ENCODE measurements around the gene SUV39H1. TPM values are rescaled to one million over a fixed set of nuclear protein-coding genes. Genes with fewer than 3 reads are reported as not detected.

SUV39H1 gene
- total RNA-seq, 2 experiments from 2014 or later, result 32.3 to 35.6 TPM

DNA sequence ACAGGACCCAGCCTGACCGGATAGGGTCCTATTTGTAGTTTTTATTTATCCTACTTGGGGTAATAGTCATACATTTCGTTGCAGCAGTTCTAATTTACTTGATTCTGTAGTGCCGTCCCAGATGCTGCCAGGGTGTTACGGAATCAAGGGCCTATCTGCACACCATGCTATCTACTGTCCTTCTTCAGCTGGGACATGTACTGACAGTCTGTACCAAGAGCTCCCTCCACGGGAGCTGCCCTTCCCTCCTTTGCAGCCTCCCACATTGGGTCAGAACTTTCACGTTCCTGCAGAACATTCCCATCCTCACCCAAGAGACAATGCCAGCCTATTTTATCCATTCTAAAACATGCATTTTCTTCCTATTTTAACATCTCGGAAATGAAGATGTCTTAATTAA is 6.7 kb downstream of the SUV39H1 start:
- intact Hi-C loops (cut with micrococcal nuclease), result no loop called here
- Mint-ChIP-seq H3K4me3 (no peak overlapping the region), H3K4me1 (ENCODE audit: low read depth) (peaks cover 27% of the 10 kb centered on the region), H3K36me3 (peaks cover 27% of the 10 kb centered on the region), H3K9me3 (no peaks in the 10 kb centered on the region), H3K27ac (no peak overlapping the region), H3K27me3 (no peaks in the 10 kb centered on the region)
- DNase-seq, result no peak
- ChIA-PET POLR2A (no interaction called here), CTCF (no interaction called here)

DNA sequence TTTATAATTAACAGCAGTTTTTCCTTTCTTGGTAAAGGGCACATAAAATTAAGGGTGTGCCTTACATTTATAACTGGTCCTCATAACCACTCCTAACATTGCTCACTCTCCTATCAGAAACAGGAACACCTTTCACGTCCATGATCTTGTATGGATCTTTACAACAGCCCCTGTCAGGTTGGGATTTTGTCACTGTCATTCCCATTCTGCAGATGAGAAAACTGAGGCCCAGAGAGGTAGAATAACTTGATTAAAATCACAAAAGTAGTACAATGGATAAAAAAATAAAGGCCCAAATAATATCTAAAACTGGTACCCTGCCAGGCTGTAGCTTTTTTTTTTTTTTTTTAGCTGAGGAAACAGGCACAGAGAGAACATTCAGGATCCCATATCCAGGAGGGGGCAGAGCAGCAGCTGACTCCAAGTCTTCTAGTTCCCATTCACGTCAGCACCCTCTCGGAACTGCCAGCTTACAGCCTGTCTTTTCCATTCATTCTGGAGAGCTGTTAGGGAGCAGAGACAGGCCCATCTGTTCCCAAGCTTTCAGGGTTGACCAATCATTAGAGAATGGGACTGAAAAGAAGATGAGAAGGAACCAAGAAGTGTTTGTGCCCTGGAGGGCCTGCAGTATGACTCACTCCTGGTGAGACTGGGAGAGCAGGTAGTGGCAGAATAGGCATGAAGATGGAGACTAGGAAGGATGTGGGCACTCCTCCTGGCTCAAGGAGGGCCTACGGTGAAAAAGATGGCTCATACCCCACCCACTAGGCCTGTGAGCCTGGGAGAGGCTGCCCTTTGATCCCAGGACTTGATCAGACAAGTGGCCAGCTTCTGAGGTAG is 7.3 kb downstream of the SUV39H1 start:
- Mint-ChIP-seq H3K27ac (no peak overlapping the region), H3K36me3 (peaks cover 31% of the 10 kb centered on the region), H3K27me3 (no peaks in the 10 kb centered on the region), H3K4me3 (no peak overlapping the region), H3K9me3 (no peaks in the 10 kb centered on the region), H3K4me1 (ENCODE audit: low read depth) (peaks cover 27% of the 10 kb centered on the region)
- ChIA-PET CTCF (interaction anchor here (0.7 kb wide), 1 partner anchor 55 kb away, joined by 3 read pairs; no protein-coding TSS in a partner anchor), POLR2A (no interaction called here)
- intact Hi-C loops (cut with micrococcal nuclease), result no loop called here
- DNase-seq, result no peak

DNA sequence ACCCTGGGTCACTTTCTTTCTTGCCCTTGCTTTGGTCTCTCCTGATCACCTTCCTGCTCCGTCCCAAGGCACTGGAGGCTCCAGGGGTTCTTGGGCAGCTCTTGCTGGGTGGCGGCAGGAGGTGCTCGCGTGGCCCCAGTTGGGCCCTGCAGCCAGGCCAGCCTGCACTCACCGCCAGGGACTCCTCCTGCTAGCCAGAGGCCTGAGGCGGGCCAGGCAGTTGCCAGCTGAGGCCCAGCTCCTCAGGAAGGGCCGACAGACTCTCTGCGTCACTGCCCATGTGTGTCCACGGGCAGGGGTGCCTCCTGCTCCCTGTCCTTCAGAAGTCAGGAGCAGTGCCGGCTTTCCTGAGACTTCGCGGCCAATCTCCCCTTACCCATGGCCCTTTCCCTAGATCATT is 9.3 kb downstream of the SUV39H1 start:
- POLR2A ChIA-PET, result interaction anchor here (0.5 kb wide), 1 partner anchor 45 kb away, joined by 3 read pairs; no protein-coding TSS in a partner anchor
- DNase-seq, result no peak
- Mint-ChIP-seq H3K9me3 (no peaks in the 10 kb centered on the region), H3K36me3 (peaks cover 19% of the 10 kb centered on the region), H3K4me1 (ENCODE audit: low read depth) (peaks cover 28% of the 10 kb centered on the region), H3K27me3 (no peaks in the 10 kb centered on the region), H3K27ac (no peak overlapping the region), H3K4me3 (no peak overlapping the region)
- intact Hi-C loops (cut with micrococcal nuclease), result no loop called here
- CTCF ChIA-PET, result no interaction called here

DNA sequence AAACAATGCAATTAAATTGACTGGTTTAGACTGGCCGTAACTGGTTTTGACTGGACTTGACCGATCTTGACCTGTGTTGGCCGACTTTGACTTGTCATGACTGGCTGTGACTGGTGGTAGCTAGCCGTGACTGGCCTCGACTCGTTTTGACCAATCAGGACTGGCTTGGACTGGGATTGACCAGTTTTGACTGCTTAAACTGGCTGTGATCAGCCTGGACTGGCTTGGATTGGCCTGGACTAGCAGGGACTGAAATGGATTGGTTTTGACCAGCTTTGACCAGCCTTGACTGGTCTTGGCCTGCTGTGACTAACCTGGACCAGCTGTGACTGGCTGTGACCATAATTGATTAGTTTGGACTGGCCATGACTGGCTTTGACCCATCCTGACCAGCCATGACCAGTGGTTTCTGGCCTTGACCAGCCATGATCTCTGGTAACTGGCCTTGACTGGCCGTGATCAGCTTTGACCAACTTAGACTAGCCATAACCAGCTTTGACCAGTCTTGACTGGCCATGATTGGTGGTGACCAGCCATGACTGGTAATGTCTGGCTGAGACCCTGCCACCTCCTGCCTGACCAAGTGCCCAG is 13.1 kb downstream of the SUV39H1 start:
- intact Hi-C loops (cut with micrococcal nuclease), result loop anchor here (10.0 kb wide), 1 partner anchor 205 kb away; the partner anchor contains the start of genes PIM2 and SLC35A2

DNA sequence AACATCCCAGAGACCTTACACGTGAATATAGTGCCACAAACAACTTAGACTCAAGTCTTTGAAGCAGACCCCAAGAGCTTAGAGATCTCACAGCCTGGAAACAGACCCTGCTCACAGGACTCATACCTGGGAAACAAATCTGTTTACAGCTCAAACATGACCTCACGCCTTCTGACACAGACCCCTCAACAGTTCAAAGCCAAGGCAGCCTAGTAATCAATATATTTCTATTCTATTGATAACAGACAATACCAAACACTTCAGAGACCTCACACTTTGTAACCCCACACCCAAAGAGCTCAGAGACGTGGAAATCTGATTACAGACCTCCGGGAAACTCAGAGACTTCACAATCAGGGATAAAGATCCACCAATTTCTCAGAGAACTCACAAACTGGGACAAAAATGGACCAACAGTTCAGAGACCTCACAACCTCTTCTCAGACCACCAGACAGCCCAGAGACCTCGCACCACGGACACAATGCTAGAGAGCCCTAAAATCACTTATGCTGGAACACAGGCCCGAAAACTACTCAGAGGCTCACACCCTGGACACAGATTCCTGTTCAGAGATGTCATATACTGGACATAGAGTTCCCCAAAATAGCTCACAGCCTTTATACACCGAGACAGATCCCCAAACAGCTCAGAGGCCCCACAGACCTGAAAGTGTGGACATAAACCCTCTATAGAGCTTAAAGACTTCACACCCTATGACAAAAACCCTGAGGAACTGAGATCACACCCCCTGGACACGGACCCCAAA is 14.8 kb downstream of the SUV39H1 start:
- Mint-ChIP-seq H3K9me3 (no peaks in the 10 kb centered on the region), H3K36me3 (peaks cover 4% of the 10 kb centered on the region), H3K27ac (peak overlapping the region; percentile 84), H3K4me3 (no peak overlapping the region), H3K4me1 (ENCODE audit: low read depth) (peaks cover 61% of the 10 kb centered on the region), H3K27me3 (no peaks in the 10 kb centered on the region)
- DNase-seq, result no peak
- POLR2A ChIA-PET, result no interaction called here
- CTCF ChIA-PET, result no interaction called here
- intact Hi-C loops (cut with micrococcal nuclease), result loop anchor here (10.0 kb wide), 1 partner anchor 203 kb away; the partner anchor contains the start of genes PIM2 and SLC35A2

More for the DNA sequence above, 13.1 kb downstream of the SUV39H1 start:
- DNase-seq, result no peak
- CTCF ChIA-PET, result no interaction called here
- Mint-ChIP-seq H3K27me3 (no peaks in the 10 kb centered on the region), H3K27ac (no peak overlapping the region), H3K36me3 (peaks cover 7% of the 10 kb centered on the region), H3K4me1 (ENCODE audit: low read depth) (peaks cover 44% of the 10 kb centered on the region), H3K4me3 (no peak overlapping the region), H3K9me3 (no peaks in the 10 kb centered on the region)
- POLR2A ChIA-PET, result no interaction called here

DNA sequence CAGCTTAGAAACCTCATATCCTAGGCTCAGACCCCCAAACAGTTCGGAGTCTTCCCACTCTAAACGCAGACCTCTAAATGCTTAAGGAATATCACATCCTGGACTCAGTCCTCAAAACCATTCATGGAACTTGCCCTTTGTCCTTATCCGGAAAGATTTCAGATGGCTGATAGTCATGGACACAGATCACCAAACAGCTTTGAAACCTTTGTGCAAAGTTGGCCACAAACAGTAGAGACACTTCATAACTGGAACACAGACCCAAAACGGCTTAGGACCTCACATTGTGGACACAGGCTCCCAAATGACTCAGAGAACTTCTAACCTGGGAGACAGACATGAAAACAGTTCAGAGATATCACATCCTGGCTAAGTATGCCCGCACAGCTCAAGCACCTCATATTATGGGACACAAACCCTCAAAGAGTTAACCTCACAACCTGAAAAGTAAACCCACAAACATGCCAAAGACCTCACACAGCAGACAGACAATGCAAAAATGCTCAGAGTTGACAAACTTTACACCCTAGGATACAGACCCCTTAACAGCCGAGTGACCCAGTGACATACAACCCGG is 15.5 kb downstream of the SUV39H1 start:
- CTCF ChIA-PET, result no interaction called here
- POLR2A ChIA-PET, result no interaction called here
- no peak for DNase-seq

GRCh38 chrX:48713847-48714246 is 17.3 kb downstream of the SUV39H1 start:
- Mint-ChIP-seq H3K27ac (peak overlapping the region; percentile 84), H3K4me3 (peak overlapping the region; percentile 52), H3K36me3 (no peaks in the 10 kb centered on the region), H3K27me3 (no peaks in the 10 kb centered on the region), H3K9me3 (no peaks in the 10 kb centered on the region), H3K4me1 (ENCODE audit: low read depth) (peaks cover 76% of the 10 kb centered on the region)
- CTCF ChIA-PET, result interaction anchor here (0.8 to 2.0 kb wide), 2 partner anchors 23 to 25 kb away, joined by 3 to 4 read pairs; no protein-coding TSS in a partner anchor
- intact Hi-C loops (cut with micrococcal nuclease), result loop anchor here (1.0 to 10.0 kb wide), 6 partner anchors 17 to 201 kb away; partner anchors contain the start of genes PIM2, SLC35A2 and SUV39H1
- DNase-seq, result no peak
- POLR2A ChIA-PET, result interaction anchor here (1.1 to 1.6 kb wide), 2 partner anchors 23 to 87 kb away, joined by 4 to 11 read pairs; no protein-coding TSS in a partner anchor

More for the DNA sequence above, 15.5 kb downstream of the SUV39H1 start:
- peak overlapping the region; percentile 84 for H3K27ac Mint-ChIP-seq
- intact Hi-C loops (cut with micrococcal nuclease), result loop anchor here (1.0 to 10.0 kb wide), 4 partner anchors 8 to 203 kb away; partner anchors contain the start of genes PIM2, SLC35A2, SUV39H1 and WAS
- H3K4me1 Mint-ChIP-seq (ENCODE audit: low read depth), result peaks cover 66% of the 10 kb centered on the region
- no peaks in the 10 kb centered on the region for H3K27me3 Mint-ChIP-seq
- peaks cover 3% of the 10 kb centered on the region for H3K36me3 Mint-ChIP-seq
- H3K4me3 Mint-ChIP-seq, result peak overlapping the region; percentile 43
- no peaks in the 10 kb centered on the region for H3K9me3 Mint-ChIP-seq

DNA sequence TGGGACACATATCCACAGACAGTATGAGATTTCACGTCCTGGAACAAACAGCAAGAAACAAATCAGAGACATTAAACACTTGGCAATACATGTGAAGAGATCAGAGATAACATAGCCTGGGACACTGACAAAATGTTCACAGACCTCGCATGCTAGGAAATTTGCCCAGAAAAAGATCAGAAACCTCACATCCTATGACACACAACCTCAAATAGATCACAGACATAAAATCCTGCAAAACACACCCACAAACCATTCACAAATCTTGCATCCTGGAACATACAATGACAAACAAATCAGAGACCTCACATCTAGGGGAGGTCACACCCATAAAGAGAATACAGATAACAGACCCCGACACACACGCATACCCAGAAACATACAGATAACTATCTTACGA is 18.0 kb downstream of the SUV39H1 start:
- CTCF ChIA-PET, result interaction anchor here (2.0 kb wide), 1 partner anchor 22 kb away, joined by 4 read pairs; no protein-coding TSS in a partner anchor
- POLR2A ChIA-PET, result interaction anchor here (1.6 kb wide), 1 partner anchor 23 kb away, joined by 7 read pairs; no protein-coding TSS in a partner anchor
- DNase-seq, result no peak
- peak overlapping the region; percentile 84 for H3K27ac Mint-ChIP-seq
- no peaks in the 10 kb centered on the region for H3K36me3 Mint-ChIP-seq
- peak overlapping the region; percentile 10 for H3K4me3 Mint-ChIP-seq
- peaks cover 79% of the 10 kb centered on the region for H3K4me1 Mint-ChIP-seq (ENCODE audit: low read depth)
- H3K27me3 Mint-ChIP-seq, result no peaks in the 10 kb centered on the region
- H3K9me3 Mint-ChIP-seq, result no peaks in the 10 kb centered on the region
- intact Hi-C loops (cut with micrococcal nuclease), result loop anchor here (1.0 to 10.0 kb wide), 3 partner anchors 34 to 200 kb away; partner anchors contain the start of genes PIM2 and SLC35A2

DNA sequence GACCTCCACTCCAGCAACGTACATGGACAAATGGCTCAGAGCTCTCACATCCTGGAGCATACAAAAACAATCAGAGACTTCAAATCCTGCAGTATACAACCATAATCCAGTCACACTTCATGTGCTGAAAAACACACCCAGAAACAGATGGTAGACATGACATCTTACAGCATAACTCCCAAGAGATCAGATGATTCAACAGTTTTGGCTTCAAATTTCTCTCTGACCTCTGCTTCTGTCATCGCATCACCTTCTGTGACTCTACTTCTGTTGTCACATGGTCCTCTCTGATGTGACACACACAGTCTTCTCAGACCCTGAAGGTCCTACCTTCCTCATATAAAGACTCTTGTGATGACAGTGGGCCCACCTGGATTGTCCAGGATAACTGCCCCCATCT is 18.5 kb downstream of the SUV39H1 start:
- intact Hi-C loops (cut with micrococcal nuclease), result loop anchor here (10.0 kb wide), 1 partner anchor 200 kb away; the partner anchor contains the start of genes PIM2 and SLC35A2
- peak overlapping the region; percentile 84 for H3K27ac Mint-ChIP-seq
- H3K4me3 Mint-ChIP-seq, result no peak overlapping the region
- CTCF ChIA-PET, result interaction anchor here (2.0 kb wide), 1 partner anchor 22 kb away, joined by 4 read pairs; no protein-coding TSS in a partner anchor
- no peaks in the 10 kb centered on the region for H3K36me3 Mint-ChIP-seq
- H3K9me3 Mint-ChIP-seq, result no peaks in the 10 kb centered on the region
- POLR2A ChIA-PET, result interaction anchor here (1.6 kb wide), 1 partner anchor 22 kb away, joined by 7 read pairs; no protein-coding TSS in a partner anchor
- no peak for DNase-seq
- peaks cover 79% of the 10 kb centered on the region for H3K4me1 Mint-ChIP-seq (ENCODE audit: low read depth)
- H3K27me3 Mint-ChIP-seq, result no peaks in the 10 kb centered on the region

- Mint-ChIP-seq H3K9me3 (no peaks in the 10 kb centered on the region), H3K27me3 (no peaks in the 10 kb centered on the region), H3K36me3 (no peaks in the 10 kb centered on the region), H3K27ac (peak overlapping the region; percentile 84), H3K4me1 (ENCODE audit: low read depth) (peaks cover 71% of the 10 kb centered on the region), H3K4me3 (peak overlapping the region; percentile 6)
- intact Hi-C loops (cut with micrococcal nuclease), result loop anchor here (10.0 kb wide), 1 partner anchor 199 kb away; the partner anchor contains the start of genes PIM2 and SLC35A2
- no peak for DNase-seq
- ChIA-PET CTCF (no interaction called here), POLR2A (interaction anchor here (1.6 kb wide), 1 partner anchor 21 kb away, joined by 7 read pairs; no protein-coding TSS in a partner anchor)
Measured at GRCh38 chrX:48715876-48716502, 19.5 kb downstream of the SUV39H1 start.

DNA sequence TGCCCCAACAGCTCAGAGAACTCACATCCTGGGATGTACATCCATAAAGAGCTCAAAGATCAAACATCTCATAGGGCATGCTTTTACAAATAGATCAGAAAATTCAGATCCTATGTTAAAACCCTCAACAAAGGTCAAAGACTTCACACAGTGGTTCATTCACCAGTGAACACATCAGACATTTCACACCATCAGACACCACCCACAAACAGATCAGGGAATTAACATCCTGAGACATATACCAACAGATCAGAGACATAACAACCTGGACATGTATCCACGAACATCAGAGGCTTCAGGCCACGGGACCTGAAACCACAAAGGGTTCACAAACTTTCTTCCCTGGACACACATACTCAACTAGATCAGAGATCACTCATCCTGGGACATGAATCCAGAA is 23.4 kb downstream of the SUV39H1 start:
- CTCF ChIA-PET, result no interaction called here
- H3K4me1 Mint-ChIP-seq (ENCODE audit: low read depth), result peaks cover 38% of the 10 kb centered on the region
- no peak for DNase-seq
- no peak overlapping the region for H3K27ac Mint-ChIP-seq
- no peaks in the 10 kb centered on the region for H3K9me3 Mint-ChIP-seq
- H3K36me3 Mint-ChIP-seq, result no peaks in the 10 kb centered on the region
- intact Hi-C loops (cut with micrococcal nuclease), result loop anchor here (1.0 to 10.0 kb wide), 2 partner anchors 8 to 195 kb away; partner anchors contain the start of genes PIM2 and SLC35A2
- H3K27me3 Mint-ChIP-seq, result no peaks in the 10 kb centered on the region
- POLR2A ChIA-PET, result no interaction called here
- no peak overlapping the region for H3K4me3 Mint-ChIP-seq

All from activated CD4-positive, alpha-beta memory T cell treated with anti-CD3 and anti-CD28 coated beads for 36 hours (primary cell).